Stimulated activated CD8-positive, alpha-beta memory T cell treated with anti-CD3 and anti-CD28 coated beads, Interleukin-4, amount 100 ng/mL, for 24 hours (primary cell): ENCODE results near the gene SAP30BP.

Experiments
- DNase-seq: peaks from one replicate; pipeline ENCODE4 v3.0.0-alpha.2; 2020; ENCODE audit warnings: low read depth

Gene SAP30BP

DNA sequence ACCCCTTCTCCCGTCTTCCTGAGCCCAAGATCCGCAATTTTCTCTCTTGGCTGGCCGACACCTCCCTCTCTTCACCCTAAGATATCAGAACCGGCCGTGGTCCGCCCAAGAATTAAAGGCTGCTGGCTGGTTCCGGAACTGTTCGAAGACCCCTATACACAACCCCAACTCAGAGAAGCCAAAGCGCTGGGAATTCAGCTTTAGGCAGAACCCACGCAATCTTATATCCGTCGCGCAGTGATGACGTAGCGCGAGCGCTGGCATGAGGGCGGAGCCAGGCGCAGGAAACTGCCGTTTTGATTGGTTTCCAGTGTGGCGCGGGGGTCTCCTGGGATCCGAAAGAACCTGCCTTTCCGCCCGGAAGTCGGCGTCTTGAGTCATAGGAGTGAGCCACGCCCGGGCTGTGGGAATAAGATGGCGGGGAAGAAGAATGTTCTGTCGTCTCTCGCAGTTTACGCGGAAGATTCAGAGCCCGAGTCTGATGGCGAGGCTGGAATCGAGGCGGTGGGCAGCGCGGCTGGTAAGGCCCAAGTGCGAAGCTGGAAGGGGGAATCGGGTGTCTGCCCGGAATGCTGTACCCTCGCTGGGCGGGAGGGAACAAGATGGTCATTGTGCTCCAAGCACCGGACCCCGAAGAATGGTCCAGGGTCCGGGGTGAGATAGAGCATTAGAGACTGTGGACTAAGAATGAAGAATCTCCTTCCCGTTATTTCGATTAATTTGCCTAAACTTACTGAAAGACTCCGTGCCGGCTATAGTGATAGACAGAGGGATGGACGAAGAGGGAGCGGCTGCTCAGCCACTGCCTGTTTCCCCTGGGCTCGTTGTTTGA is at the start of gene SAP30BP, which contains the start of gene RECQL5:
SAP30BP (plus strand) TSS at position 380 of the 832 bp plus-strand sequence; CDS start at position 415, 35 bp downstream.
RECQL5 (minus strand) TSS at position 196 of the 832 bp plus-strand sequence. CDS start 597 bp downstream, outside the sequence.
- peak; percentile 96 for DNase-seq

- no peak for DNase-seq
These were observed 49.5 kb upstream of the SAP30BP start for GRCh38 chr17:75617675-75618074.

- no peak for DNase-seq
These were observed 47.4 kb upstream of the SAP30BP start for GRCh38 chr17:75619506-75620431.

DNA sequence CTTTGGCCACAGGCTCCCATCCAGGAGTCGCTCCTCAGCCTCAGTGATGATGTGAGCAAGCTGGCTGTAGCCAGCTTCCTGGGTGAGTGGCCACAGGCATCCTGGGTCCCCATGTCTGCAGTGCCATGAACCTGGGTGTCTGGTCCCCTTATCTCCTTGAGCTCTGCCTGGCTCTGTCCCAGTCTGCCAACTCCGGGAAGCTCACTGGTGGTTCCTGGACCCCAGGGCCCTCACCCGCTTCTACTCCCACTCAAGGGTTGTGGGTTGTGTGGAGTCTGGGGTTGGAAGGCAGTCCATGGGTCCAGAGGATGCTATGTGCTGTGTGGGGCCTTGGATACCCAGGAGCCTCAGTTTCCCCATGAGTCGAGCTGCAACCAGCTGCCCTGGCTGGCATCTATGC is 45.6 kb upstream of the SAP30BP start:
- no peak for DNase-seq

GRCh38 chr17:75622076-75622475 is 45.1 kb upstream of the SAP30BP start:
- no peak for DNase-seq

DNA sequence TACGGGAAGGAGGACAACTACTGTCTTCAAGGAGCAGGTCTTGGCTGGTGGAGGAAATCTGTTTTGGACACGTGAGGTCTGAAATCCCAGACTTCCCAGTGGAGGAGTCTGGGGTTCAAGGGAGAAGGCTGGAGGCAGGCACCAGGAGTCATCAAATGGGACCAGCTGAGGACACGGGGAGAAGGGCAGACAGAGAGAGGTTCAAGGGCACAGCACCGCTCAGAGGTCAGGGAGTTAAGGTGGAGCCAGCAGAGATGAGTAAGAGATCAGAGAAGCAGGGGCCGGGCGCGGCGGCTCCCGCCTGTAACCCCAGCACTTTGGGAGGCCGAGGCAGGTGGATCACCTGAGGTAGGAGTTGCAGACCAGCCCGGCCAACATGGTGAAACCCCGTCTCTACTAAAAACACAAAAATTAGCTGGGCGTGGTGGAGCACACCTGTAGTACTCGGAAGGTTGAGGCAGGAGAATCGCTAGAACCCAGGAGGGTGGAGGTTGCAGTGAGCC is 44.3 kb upstream of the SAP30BP start:
- DNase-seq = no peak

DNA sequence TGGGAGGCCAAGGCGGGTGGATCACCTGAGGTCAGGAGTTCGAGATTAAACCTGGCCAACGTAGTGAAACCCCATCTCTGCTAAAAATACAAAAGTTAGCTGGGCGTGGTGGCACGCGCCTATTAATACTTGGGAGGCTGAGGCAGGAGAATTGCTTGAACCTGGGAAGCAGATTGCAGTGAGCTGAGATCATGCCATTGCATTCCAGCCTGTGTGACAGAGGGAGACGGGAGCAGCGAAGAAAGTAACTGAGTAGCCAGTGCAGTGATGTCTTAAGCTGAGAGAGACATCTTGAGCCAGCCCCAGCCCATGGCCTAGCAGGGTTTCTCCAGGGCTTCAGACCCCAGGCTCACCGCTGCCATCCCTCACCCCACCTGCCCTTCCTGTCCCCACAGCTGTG is 43.8 kb upstream of the SAP30BP start:
- DNase-seq = no peak

DNA sequence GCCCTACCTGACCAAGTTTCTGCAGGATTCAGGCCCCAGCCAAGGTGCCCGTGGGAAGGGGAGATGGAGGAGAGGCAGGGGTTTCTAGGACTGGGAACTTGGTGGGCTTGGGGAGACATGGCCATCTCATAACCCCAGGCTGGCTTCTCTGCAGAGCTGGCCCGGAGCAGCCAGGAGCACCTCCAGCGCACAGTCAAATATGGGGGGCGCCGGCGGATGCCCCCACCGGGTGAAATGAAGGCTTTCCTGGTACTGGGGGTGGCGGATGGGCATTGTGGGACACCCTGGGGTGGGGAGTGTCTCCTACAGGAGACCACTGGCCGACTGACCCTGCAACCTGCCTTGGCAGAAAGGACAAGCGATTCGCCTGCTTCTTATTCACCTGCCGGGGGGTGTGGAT is 43.1 kb upstream of the SAP30BP start:
- no peak for DNase-seq

GRCh38 chr17:75624714-75625345 is 42.3 kb upstream of the SAP30BP start:
- no peak for DNase-seq

- DNase-seq = no peak
These were observed 41.2 kb upstream of the SAP30BP start for GRCh38 chr17:75625813-75626486.

GRCh38 chr17:75626496-75627038 is 40.6 kb upstream of the SAP30BP start:
- DNase-seq = no peak

DNA sequence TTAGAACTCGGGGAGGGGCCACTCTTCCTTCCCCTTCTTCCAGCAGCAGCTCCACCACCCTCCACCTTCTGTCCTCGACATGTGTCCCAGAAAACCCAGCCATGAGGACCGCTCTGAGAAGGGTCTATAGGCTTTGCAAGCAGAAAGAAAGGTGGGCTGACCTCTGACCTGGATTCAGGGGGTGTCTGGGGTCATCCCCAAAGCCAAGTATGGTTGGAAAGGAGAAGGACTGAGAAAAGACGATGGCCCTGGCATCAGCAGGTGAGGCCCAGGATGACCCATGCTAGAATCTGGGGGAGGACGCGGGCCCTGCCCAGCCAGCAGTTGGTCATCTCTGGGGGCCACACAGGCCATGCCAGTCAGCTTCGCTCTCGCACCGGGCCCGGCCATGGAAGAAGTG is 40.0 kb upstream of the SAP30BP start:
- DNase-seq = no peak

GRCh38 chr17:75628425-75628824 is 38.7 kb upstream of the SAP30BP start:
- DNase-seq = no peak

DNA sequence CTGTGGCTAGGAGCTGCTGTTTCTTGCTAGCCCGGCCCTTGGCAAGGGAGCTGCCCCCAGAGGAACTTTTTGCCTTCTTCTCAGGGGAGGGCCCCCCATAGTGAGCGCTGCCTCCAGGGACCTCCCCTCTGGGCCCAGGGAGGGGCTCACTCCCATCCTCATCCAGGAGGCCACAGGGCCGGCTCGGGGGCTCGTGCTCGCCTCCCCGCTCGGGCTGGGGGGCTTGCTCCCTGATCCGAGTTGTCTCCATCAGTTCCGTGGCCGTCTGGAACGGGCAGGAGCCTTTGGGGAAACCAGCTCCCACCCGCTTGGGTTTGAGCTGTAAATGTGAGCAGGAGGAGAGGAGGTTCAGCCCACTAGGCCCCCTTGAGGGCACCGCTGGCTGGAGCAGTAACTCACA is 38.0 kb upstream of the SAP30BP start:
- DNase-seq = no peak

DNA sequence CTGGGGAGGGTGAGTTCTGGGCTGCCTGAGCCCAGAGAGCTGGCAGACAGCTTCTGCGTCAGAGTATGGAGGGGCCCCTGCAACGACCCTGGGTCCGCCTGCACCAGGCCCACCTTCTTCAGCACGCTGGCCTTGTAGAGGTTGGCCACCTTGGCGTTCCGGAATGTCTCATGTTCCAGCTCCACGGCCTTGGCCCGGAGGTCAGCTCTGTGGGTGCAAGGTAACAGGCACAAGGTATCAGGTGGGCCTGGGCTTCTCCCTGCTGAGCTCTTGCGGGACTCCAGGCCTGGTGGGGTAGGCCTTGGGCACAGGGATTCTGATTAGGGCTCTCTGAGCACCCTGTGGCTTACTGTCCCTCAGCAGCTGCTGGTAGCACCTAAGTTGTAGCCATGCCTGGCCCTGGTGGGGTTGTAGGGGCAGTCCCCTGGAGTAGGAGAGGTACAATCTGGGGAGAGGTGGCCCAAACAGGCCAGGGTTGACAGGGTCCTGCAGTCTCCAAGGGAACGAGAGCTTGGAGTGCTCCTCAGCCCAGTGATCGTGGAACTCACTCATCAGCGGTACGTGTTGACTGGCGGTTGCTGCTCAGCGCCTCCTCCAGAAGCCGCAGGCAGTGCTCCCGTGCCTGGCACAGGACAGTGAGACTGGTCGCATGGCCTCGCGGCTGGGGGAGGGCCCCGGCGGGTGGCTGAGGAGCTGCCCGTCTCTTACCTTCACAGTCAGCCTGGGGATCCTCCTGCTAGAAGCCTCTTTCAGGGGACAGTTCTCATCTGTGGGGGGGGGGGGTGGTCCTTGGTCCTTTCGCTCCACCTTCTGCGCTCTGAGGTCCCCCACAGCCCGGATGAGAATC is 36.8 kb upstream of the SAP30BP start:
- DNase-seq = no peak

- no peak for DNase-seq
These were observed 35.8 kb upstream of the SAP30BP start for GRCh38 chr17:75631353-75631752.

DNA sequence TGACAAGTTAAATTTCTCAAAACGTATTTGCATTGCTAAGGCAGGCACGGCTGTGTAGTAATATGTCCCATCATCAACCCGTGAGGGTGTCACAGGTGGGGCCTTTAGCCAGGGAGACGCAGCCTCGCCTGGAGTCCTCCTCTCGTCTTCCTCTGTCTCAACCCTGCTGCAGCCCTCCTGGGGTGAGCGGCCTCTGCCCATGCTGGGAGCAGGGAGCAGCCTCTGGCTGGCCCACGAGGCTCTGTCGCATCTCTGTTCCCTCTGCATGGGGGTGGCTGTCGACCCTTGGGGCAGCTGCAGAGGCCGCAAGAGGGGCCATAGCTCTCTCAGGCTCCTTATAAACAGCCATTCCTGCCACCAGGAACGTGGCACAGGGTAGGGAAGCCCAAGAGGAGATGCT is 34.7 kb upstream of the SAP30BP start:
- DNase-seq = no peak

DNA sequence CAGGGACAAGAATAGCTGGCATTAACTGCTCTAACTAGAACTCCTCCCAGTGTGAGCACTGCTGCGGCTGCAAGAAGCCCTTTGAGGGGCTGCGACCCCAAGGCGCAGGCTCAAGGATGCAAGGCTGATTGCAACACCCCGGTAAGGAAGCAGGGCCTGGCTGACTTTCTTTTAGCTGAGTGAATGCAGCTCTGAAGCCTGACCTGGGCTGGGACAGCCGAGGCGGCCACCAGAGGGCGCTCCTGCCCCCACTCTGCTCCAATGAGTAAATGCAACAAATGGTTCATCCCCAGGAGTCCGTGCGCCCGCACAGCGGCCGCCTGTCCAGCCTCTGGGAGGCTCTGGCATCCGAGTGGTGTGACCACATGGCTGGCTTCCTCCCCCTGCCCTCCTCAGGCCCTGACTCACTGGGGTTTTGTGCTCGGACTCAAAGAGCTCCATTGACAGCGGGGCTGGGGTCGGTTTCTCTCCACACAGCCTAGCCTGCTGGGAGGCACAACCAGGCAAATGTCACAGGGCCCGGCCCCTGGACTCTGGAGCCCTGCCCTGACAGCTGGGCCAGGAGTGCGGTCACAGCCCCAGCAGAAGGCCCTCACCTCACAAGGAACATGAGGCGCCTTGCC is 34.2 kb upstream of the SAP30BP start, which contains the start of gene SMIM5:
SMIM5 (plus strand) TSS at position 572 of the 623 bp plus-strand sequence. CDS start 6,768 bp downstream, outside the sequence.
- peak; percentile 75 for DNase-seq

DNA sequence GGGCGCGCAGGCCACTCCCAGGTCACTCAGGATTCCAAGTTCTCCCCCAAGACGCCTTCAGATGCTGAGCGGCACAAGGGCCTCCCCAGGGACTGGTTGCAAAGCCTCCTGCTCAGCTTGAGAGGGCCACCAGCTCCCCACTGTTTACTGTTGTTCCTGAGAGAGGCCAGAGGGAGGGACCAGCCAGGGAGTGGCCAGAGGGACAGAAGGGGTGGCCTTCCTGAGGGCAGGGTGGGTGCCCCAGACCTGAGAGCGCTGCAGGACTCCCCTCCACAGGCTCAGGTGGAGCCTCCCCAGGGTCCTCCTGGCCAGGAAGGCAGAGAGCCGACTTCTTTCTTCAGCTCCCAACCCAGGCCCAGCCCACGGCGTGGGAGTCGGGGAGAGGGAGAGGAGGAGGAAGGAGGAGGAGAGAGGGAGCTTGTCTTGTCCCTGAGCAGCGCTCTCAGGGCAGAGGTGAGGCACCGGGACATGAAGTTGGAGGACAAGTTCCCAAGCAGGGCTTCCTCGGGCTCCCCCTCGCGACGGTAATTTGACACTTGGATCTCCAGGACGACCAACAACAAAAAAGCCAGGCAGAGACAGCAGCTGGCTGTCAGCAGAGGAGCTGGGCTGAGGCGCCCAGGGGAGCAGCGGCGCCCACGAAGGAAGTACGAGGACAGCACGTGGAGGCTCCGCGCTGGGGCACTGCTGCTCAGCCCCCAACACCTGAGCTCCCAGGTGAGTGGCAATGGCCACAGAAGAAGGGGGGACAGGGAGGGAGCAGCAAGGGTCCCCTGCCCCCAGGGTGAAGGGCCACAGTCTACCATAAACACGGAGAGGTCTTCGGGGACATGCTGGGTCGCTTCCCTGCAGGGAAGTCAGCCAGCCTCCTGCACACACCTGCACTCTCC is 33.4 kb upstream of the SAP30BP start:
- DNase-seq = peak; percentile 31
